WTC11 (cell line): ENCODE data around the gene FAM228B. TPM values are rescaled to one million over a fixed set of nuclear protein-coding genes. Genes with fewer than 3 reads are reported as not detected.

Source experiments
- ATAC-seq: fragments of 200-7000 bp; cut with Tn5 transposase; 2 replicates; pipeline ENCODE4 v1.10.0; 2021; ENCODE audit warnings: mild to moderate bottlenecking, moderate library complexity
- CTCF ChIA-PET: fragments of 300-600 bp; sonication (Branson Sonifier 250); formaldehyde crosslinking; loops from one replicate; lab custom pipeline; 2021; ENCODE audit warnings: antibody characterized with exemption; lab: Charles Lee
- POLR2A ChIA-PET: fragments of 350-600 bp; sonication (Branson Sonifier 250); formaldehyde crosslinking; loops from one replicate; lab custom pipeline; 2021; ENCODE audit warnings: antibody characterized with exemption; lab: Charles Lee
- DNase-seq: peaks from one replicate; pipeline ENCODE4 v3.0.0; 2021; ENCODE audit warnings: low spot score
- H3K27ac Mint-ChIP-seq: 2 replicates; pipeline ENCODE4 v1.8.0; 2021; ENCODE audit warnings: mixed read lengths
- H3K27me3 Mint-ChIP-seq: 2 replicates; pipeline ENCODE4 v1.8.0; 2021; ENCODE audit warnings: low read depth, mild to moderate bottlenecking, moderate library complexity, mixed read lengths
- H3K36me3 Mint-ChIP-seq: 2 replicates; pipeline ENCODE4 v1.8.0; 2021; ENCODE audit warnings: mixed read lengths
- H3K4me1 Mint-ChIP-seq: 2 replicates; pipeline ENCODE4 v1.8.0; 2022; ENCODE audit warnings: mixed read lengths
- H3K4me3 Mint-ChIP-seq: 2 replicates; pipeline ENCODE4 v1.8.0; 2021; ENCODE audit warnings: mild to moderate bottlenecking, moderate library complexity, mixed read lengths
- H3K9me3 Mint-ChIP-seq: 2 replicates; pipeline ENCODE4 v1.8.0; 2021; ENCODE audit warnings: mixed read lengths
- E2F1 ChIP-seq: sonication (generic); formaldehyde crosslinking; IDR thresholded peaks from 2 replicates; pipeline ENCODE4 v1.8.0; 2022; ENCODE audit warnings: mild to moderate bottlenecking, missing genetic modification reagents
- ELF4 ChIP-seq: sonication (generic); formaldehyde crosslinking; IDR thresholded peaks from 2 replicates; pipeline ENCODE4 v1.8.1; 2022; ENCODE audit warnings: low read depth, mild to moderate bottlenecking, moderate library complexity, missing genetic modification reagents
- EMX1 ChIP-seq: fragments of 250-450 bp; sonication (Bioruptor Pico); IDR thresholded peaks from 2 replicates; pipeline ENCODE4 v1.8.0; 2021; ENCODE audit warnings: mild to moderate bottlenecking
- MYBL2 ChIP-seq: sonication (generic); formaldehyde crosslinking; IDR thresholded peaks from 2 replicates; pipeline ENCODE4 v1.8.1; 2023; ENCODE audit warnings: mild to moderate bottlenecking, moderate library complexity, missing genetic modification reagents
- NFYB ChIP-seq: sonication (generic); formaldehyde crosslinking; conservative IDR thresholded peaks from 2 replicates; pipeline ENCODE4 v1.8.0; 2022; ENCODE audit warnings: low read depth, missing genetic modification reagents
- PREB ChIP-seq: sonication (generic); formaldehyde crosslinking; IDR thresholded peaks from 2 replicates; pipeline ENCODE4 v1.8.1; 2022; ENCODE audit warnings: mild to moderate bottlenecking, missing genetic modification reagents, moderate library complexity, borderline replicate concordance
- RORB ChIP-seq: fragments of 250-450 bp; sonication (Bioruptor Pico); IDR thresholded peaks from 2 replicates; pipeline ENCODE4 v1.9.0; 2021; ENCODE audit warnings: mild to moderate bottlenecking
- STAT6 ChIP-seq: sonication (generic); formaldehyde crosslinking; conservative IDR thresholded peaks from 2 replicates; pipeline ENCODE4 v1.8.1; 2023; ENCODE audit warnings: mild to moderate bottlenecking, low read depth, missing genetic modification reagents, moderate library complexity
- TEAD4 ChIP-seq: sonication (generic); formaldehyde crosslinking; IDR thresholded peaks from 2 replicates; pipeline ENCODE4 v1.8.0; 2022; ENCODE audit warnings: mild to moderate bottlenecking, missing genetic modification reagents
- ZNF138 ChIP-seq: sonication (generic); formaldehyde crosslinking; conservative IDR thresholded peaks from 2 replicates; pipeline ENCODE4 v1.8.1; 2022; ENCODE audit warnings: mild to moderate bottlenecking, moderate library complexity, missing genetic modification reagents
- total RNA-seq: library from RNA; stranded (reverse); gene quantifications from 3 replicates; pipeline ENCODE4 v1.2.3, GENCODE V29; 2021
- TF ChIP-seq, protein P1 (sequence below): sonication (generic); formaldehyde crosslinking; conservative IDR thresholded peaks from 2 replicates; pipeline ENCODE4 v1.8.1; 2022; ENCODE audit warnings: mild to moderate bottlenecking, missing genetic modification reagents
- TF ChIP-seq, protein P2 (sequence below): fragments of 250-450 bp; sonication (Bioruptor Pico); IDR thresholded peaks from 2 replicates; pipeline ENCODE4 v1.8.0; 2021; ENCODE audit warnings: mild to moderate bottlenecking
- TF ChIP-seq, protein P3 (sequence below): sonication (generic); formaldehyde crosslinking; IDR thresholded peaks from 2 replicates; pipeline ENCODE4 v1.8.0; 2023; ENCODE audit warnings: missing genetic modification reagents
- TF ChIP-seq, protein P4 (sequence below): fragments of 250-450 bp; sonication (Bioruptor Pico); conservative IDR thresholded peaks from 2 replicates; pipeline ENCODE4 v1.9.0; 2021; ENCODE audit warnings: mild to moderate bottlenecking
- TF ChIP-seq, protein P5 (sequence below): sonication (generic); formaldehyde crosslinking; IDR thresholded peaks from 2 replicates; pipeline ENCODE4 v1.8.1; 2023; ENCODE audit warnings: mild to moderate bottlenecking, missing genetic modification reagents, borderline replicate concordance
- TF ChIP-seq, protein P6 (sequence below): sonication (generic); formaldehyde crosslinking; IDR thresholded peaks from 2 replicates; pipeline ENCODE4 v1.8.1; 2023; ENCODE audit warnings: mild to moderate bottlenecking, missing genetic modification reagents, moderate library complexity

The FAM228B gene
- total RNA-seq, 1 experiment from 2014 or later = 2.7 TPM

- peak overlapping the region; percentile 99 for H3K27ac Mint-ChIP-seq
- ATAC-seq (no peak), DNase-seq (no peak)
- CTCF ChIA-PET = interaction anchor here (1.9 kb wide), 1 partner anchor 9 kb away, joined by 12 read pairs; the partner anchor contains the start of gene TP53I3
- no peaks in the 10 kb centered on the region for H3K27me3 Mint-ChIP-seq
- H3K36me3 Mint-ChIP-seq = peaks cover 31% of the 10 kb centered on the region
- H3K4me1 Mint-ChIP-seq = peaks cover 21% of the 10 kb centered on the region
- H3K4me3 Mint-ChIP-seq = peak overlapping the region; percentile 96
- POLR2A ChIA-PET = no interaction called here
- TF ChIP-seq RORB (CRISPR knock-in tag) (no peak), NFYB (CRISPR knock-in tag) (no peak)
- TF ChIP-seq, protein P1, sequence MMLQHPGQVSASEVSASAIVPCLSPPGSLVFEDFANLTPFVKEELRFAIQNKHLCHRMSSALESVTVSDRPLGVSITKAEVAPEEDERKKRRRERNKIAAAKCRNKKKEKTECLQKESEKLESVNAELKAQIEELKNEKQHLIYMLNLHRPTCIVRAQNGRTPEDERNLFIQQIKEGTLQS (CRISPR knock-in tag) = no peak
- TF ChIP-seq, protein P2, sequence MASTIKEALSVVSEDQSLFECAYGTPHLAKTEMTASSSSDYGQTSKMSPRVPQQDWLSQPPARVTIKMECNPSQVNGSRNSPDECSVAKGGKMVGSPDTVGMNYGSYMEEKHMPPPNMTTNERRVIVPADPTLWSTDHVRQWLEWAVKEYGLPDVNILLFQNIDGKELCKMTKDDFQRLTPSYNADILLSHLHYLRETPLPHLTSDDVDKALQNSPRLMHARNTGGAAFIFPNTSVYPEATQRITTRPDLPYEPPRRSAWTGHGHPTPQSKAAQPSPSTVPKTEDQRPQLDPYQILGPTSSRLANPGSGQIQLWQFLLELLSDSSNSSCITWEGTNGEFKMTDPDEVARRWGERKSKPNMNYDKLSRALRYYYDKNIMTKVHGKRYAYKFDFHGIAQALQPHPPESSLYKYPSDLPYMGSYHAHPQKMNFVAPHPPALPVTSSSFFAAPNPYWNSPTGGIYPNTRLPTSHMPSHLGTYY (CRISPR knock-in tag) = no peak
- no peaks in the 10 kb centered on the region for H3K9me3 Mint-ChIP-seq
Observed at GRCh38 chr2:24075259-24075658, 48.0 kb upstream of the FAM228B start.

- H3K4me1 Mint-ChIP-seq = peaks cover 21% of the 10 kb centered on the region
- no peaks in the 10 kb centered on the region for H3K9me3 Mint-ChIP-seq
- peak within 1 kb of the TSS; percentile 99 for H3K27ac Mint-ChIP-seq
- no peaks in the 10 kb centered on the region for H3K27me3 Mint-ChIP-seq
- peak within 1 kb of the TSS; percentile 96 for H3K4me3 Mint-ChIP-seq
- POLR2A ChIA-PET = interaction anchor here (0.5 to 2.1 kb wide), 10 partner anchors 8 to 734 kb away, joined by 3 to 29 read pairs (median 4); partner anchors contain the start of genes ATAD2B, TP53I3 and WDCP
- H3K36me3 Mint-ChIP-seq = peaks cover 39% of the 10 kb centered on the region
- peak; percentile 100 for DNase-seq
- CTCF ChIA-PET = interaction anchor here (0.7 to 1.9 kb wide), 17 partner anchors 8 to 452 kb away, joined by 3 to 22 read pairs (median 5); partner anchors contain the start of genes ATAD2B, PFN4, TP53I3 and WDCP
- peak; percentile 87 for ATAC-seq
- no peak for TF ChIP-seq NFYB (CRISPR knock-in tag)
- TF ChIP-seq, protein P3, sequence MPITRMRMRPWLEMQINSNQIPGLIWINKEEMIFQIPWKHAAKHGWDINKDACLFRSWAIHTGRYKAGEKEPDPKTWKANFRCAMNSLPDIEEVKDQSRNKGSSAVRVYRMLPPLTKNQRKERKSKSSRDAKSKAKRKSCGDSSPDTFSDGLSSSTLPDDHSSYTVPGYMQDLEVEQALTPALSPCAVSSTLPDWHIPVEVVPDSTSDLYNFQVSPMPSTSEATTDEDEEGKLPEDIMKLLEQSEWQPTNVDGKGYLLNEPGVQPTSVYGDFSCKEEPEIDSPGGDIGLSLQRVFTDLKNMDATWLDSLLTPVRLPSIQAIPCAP = 0 out of 2 replicates have a peak, but pooled peaks have one; percentile 31
- peak; percentile 63; the same call in 1 of the 2 replicates for TF ChIP-seq TEAD4 (CRISPR knock-in tag)
- TF ChIP-seq, protein P4, sequence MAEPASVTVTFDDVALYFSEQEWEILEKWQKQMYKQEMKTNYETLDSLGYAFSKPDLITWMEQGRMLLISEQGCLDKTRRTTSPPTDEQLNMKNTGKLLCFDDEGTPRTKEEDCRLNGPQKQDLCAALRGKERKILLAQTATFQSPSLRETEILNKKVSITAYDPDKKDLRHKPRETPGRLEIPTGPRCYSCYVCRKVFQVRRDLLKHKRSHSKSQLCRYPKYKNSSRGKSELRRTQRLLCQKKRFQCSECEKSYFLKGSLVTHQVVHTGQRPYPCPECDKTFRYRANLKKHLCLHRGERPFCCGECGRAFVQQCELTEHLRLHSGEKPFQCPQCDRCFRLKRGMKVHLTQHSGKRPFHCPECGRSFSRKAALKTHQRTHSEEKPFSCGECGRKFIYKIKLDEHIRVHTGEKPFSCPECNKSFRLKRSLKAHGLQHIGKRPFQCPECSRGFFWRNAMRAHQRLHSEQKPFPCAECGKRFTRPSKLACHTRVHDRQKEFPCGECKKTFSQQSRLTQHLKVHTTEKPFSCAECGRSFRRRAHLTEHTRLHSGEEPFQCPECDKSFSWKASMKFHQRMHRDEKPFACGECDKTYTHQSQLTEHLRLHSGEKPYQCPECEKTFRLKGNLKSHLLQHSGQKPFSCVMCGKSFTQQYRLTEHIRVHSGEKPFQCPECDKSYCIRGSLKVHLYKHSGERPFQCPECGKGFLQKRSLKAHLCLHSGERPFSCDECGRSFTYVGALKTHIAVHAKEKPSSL (CRISPR knock-in tag) = no peak
- TF ChIP-seq ELF4 = no peak
- TF ChIP-seq MYBL2 (CRISPR knock-in tag) = peak; percentile 72; the same call in 1 of the 2 replicates
- TF ChIP-seq STAT6 (CRISPR knock-in tag) = no peak
- no peak for TF ChIP-seq EMX1
- 0 out of 2 replicates have a peak, but pooled peaks have one; percentile 54 for TF ChIP-seq ZNF138 (CRISPR knock-in tag)
- TF ChIP-seq E2F1 (CRISPR knock-in tag) = no peak
- TF ChIP-seq, protein P5, sequence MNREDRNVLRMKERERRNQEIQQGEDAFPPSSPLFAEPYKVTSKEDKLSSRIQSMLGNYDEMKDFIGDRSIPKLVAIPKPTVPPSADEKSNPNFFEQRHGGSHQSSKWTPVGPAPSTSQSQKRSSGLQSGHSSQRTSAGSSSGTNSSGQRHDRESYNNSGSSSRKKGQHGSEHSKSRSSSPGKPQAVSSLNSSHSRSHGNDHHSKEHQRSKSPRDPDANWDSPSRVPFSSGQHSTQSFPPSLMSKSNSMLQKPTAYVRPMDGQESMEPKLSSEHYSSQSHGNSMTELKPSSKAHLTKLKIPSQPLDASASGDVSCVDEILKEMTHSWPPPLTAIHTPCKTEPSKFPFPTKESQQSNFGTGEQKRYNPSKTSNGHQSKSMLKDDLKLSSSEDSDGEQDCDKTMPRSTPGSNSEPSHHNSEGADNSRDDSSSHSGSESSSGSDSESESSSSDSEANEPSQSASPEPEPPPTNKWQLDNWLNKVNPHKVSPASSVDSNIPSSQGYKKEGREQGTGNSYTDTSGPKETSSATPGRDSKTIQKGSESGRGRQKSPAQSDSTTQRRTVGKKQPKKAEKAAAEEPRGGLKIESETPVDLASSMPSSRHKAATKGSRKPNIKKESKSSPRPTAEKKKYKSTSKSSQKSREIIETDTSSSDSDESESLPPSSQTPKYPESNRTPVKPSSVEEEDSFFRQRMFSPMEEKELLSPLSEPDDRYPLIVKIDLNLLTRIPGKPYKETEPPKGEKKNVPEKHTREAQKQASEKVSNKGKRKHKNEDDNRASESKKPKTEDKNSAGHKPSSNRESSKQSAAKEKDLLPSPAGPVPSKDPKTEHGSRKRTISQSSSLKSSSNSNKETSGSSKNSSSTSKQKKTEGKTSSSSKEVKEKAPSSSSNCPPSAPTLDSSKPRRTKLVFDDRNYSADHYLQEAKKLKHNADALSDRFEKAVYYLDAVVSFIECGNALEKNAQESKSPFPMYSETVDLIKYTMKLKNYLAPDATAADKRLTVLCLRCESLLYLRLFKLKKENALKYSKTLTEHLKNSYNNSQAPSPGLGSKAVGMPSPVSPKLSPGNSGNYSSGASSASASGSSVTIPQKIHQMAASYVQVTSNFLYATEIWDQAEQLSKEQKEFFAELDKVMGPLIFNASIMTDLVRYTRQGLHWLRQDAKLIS (CRISPR knock-in tag) = peak; percentile 92
- TF ChIP-seq, protein P6, sequence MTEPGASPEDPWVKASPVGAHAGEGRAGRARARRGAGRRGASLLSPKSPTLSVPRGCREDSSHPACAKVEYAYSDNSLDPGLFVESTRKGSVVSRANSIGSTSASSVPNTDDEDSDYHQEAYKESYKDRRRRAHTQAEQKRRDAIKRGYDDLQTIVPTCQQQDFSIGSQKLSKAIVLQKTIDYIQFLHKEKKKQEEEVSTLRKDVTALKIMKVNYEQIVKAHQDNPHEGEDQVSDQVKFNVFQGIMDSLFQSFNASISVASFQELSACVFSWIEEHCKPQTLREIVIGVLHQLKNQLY (CRISPR knock-in tag) = peak; percentile 89; the same call in 1 of the 2 replicates
- TF ChIP-seq PREB = peak; percentile 76; the same call in 1 of the 2 replicates
Observed at GRCh38 chr2:24075915-24076848, 47.1 kb upstream of the FAM228B start, which contains the start of gene SF3B6. Gene SF3B6 (minus strand): TSS chr2:24076326. CDS start chr2:24076229, 97 bp downstream.
